ENCODE data around the gene CLEC4M.

Gene CLEC4M

DNA sequence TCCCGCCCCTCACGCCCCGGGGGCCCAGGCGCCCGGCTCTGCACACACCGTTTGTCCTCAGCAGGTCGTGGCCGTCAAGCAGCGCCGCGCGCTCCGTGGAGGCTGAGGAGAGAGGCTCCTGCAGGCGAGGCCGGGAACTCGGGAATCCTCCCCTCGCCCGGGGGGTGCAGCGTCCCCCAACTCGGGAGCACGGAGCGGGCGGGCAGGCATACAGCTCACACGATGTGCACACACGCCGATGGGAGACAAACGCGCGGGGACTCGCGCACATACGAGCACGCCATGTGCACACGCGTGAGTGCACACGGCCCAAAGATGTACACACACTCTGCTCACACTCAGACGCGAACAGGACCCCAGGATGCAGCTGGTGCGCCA, 31.8 kb upstream of the CLEC4M start:
- Histone ChIP-seq H2AK5ac (ENCODE audit: low read length) (no peak overlapping the region), H2BK120ac (ENCODE audit: low read depth, low read length) (no peak overlapping the region), H3K36me3 (ENCODE audit: control insufficient read depth, insufficient read depth, low read length) (no peaks in the 10 kb centered on the region), H4K8ac (ENCODE audit: low read depth, low read length) (no peak overlapping the region), H3K79me1 (ENCODE audit: low read length) (no peaks in the 10 kb centered on the region), H3K4me1 (ENCODE audit: control insufficient read depth, low read depth, low read length) (no peaks in the 10 kb centered on the region), H3K56ac (ENCODE audit: low read length) (no peak overlapping the region), H3K4me3 (ENCODE audit: low read length) (no peak overlapping the region), H3K27ac (ENCODE audit: low read depth, low read length) (no peak overlapping the region), H2BK15ac (replicated peaks; ENCODE audit: low read depth) (no peak overlapping the region), H3K79me2 (ENCODE audit: control insufficient read depth, insufficient read depth, low read length) (no peaks in the 10 kb centered on the region), H3K27me3 (ENCODE audit: insufficient read depth, low read length, poor library complexity) (peaks cover 25% of the 10 kb centered on the region), H3K4ac (ENCODE audit: low read depth, low read length) (no peak overlapping the region), H3K18ac (ENCODE audit: low read length) (no peak overlapping the region), H2BK5ac (ENCODE audit: low read length) (no peak overlapping the region), H3K4me2 (ENCODE audit: low read length) (no peak overlapping the region), H3K9ac (ENCODE audit: low read length) (no peak overlapping the region), H4K5ac (ENCODE audit: low read length) (no peak overlapping the region), H3K23ac (ENCODE audit: low read length) (no peak overlapping the region)
- no CpG with 5 or more reads among the region's 39 CpGs for WGBS (ENCODE audit: extremely low coverage, insufficient coverage, low lambda C conversion rate)
- no peak for DNase-seq

DNA sequence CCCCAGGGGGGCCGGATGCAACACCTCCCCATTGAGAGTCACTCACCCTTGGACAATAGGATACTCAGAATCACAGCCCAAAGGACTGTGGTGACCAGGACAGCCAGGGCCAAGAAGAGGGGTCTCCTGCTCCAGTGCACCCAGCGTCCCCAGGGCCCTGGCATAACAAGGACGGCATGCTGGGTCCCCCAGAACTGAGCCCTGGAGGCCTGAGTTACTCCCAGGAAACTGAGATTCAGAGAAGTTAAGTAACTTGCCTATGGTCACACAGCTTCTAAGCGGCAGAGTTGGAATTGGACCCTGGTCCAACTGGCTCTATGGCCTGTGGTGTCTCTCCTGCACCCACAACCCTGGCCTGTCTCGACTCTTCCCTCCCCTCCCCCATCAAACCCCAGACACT, 31.4 kb upstream of the CLEC4M start:
- Histone ChIP-seq H3K4me3 (ENCODE audit: low read length) (no peak overlapping the region), H3K27ac (ENCODE audit: low read depth, low read length) (no peak overlapping the region), H4K5ac (ENCODE audit: low read length) (no peak overlapping the region), H3K79me1 (ENCODE audit: low read length) (no peaks in the 10 kb centered on the region), H2BK15ac (replicated peaks; ENCODE audit: low read depth) (no peak overlapping the region), H4K8ac (ENCODE audit: low read depth, low read length) (no peak overlapping the region), H3K4me2 (ENCODE audit: low read length) (no peak overlapping the region), H3K36me3 (ENCODE audit: control insufficient read depth, insufficient read depth, low read length) (no peaks in the 10 kb centered on the region), H3K4ac (ENCODE audit: low read depth, low read length) (no peak overlapping the region), H3K79me2 (ENCODE audit: control insufficient read depth, insufficient read depth, low read length) (no peaks in the 10 kb centered on the region), H2BK120ac (ENCODE audit: low read depth, low read length) (no peak overlapping the region), H3K27me3 (ENCODE audit: insufficient read depth, low read length, poor library complexity) (peaks cover 25% of the 10 kb centered on the region), H3K56ac (ENCODE audit: low read length) (no peak overlapping the region), H3K18ac (ENCODE audit: low read length) (no peak overlapping the region), H3K9ac (ENCODE audit: low read length) (no peak overlapping the region), H2AK5ac (ENCODE audit: low read length) (no peak overlapping the region), H3K4me1 (ENCODE audit: control insufficient read depth, low read depth, low read length) (no peaks in the 10 kb centered on the region), H3K23ac (ENCODE audit: low read length) (no peak overlapping the region), H2BK5ac (ENCODE audit: low read length) (no peak overlapping the region)
- no peak for DNase-seq
- no CpG with 5 or more reads among the region's 5 CpGs for WGBS (ENCODE audit: extremely low coverage, insufficient coverage, low lambda C conversion rate)

DNA sequence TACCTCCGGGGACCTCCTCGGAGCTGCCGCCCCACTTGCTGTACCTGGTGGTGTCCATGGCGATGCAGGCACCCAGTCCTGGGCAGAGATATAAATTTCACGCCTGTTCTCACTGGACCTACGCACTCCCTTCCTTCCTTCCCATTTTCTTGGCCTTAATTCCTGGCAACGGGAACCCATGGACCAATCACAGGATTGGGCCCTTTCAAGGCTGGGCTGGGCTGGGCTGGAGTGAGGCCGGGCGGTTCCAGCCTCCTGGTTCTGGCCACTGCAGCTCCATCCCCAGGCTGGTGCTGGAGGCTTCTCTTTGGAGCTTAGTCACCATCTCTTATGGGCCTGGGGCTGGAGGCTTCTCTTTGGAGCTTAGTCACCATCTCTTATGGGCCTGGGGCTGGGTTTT, 31.0 kb upstream of the CLEC4M start, which contains the start of gene CLEC4G:
CLEC4G (minus strand) TSS at position 66 of the 400 bp plus-strand sequence; CDS start at position 58, 8 bp downstream.
- Histone ChIP-seq H4K5ac (ENCODE audit: low read length) (no peak within 1 kb of the TSS), H3K23ac (ENCODE audit: low read length) (no peak within 1 kb of the TSS), H3K4ac (ENCODE audit: low read depth, low read length) (no peak within 1 kb of the TSS), H2BK120ac (ENCODE audit: low read depth, low read length) (no peak within 1 kb of the TSS), H2BK5ac (ENCODE audit: low read length) (no peak within 1 kb of the TSS), H3K9ac (ENCODE audit: low read length) (no peak within 1 kb of the TSS), H3K4me1 (ENCODE audit: control insufficient read depth, low read depth, low read length) (no peaks in the 10 kb centered on the region), H3K36me3 (ENCODE audit: control insufficient read depth, insufficient read depth, low read length) (no peaks in the 10 kb centered on the region), H3K27me3 (ENCODE audit: insufficient read depth, low read length, poor library complexity) (peaks cover 25% of the 10 kb centered on the region), H3K56ac (ENCODE audit: low read length) (no peak within 1 kb of the TSS), H2BK15ac (replicated peaks; ENCODE audit: low read depth) (no peak within 1 kb of the TSS), H3K18ac (ENCODE audit: low read length) (no peak within 1 kb of the TSS), H3K27ac (ENCODE audit: low read depth, low read length) (no peak within 1 kb of the TSS), H3K4me3 (ENCODE audit: low read length) (no peak within 1 kb of the TSS), H3K79me1 (ENCODE audit: low read length) (no peaks in the 10 kb centered on the region), H2AK5ac (ENCODE audit: low read length) (no peak within 1 kb of the TSS), H3K79me2 (ENCODE audit: control insufficient read depth, insufficient read depth, low read length) (no peaks in the 10 kb centered on the region), H4K8ac (ENCODE audit: low read depth, low read length) (no peak within 1 kb of the TSS), H3K4me2 (ENCODE audit: low read length) (no peak within 1 kb of the TSS)
- DNase-seq, result no peak
- no CpG with 5 or more reads among the region's 9 CpGs for WGBS (ENCODE audit: extremely low coverage, insufficient coverage, low lambda C conversion rate)

DNA sequence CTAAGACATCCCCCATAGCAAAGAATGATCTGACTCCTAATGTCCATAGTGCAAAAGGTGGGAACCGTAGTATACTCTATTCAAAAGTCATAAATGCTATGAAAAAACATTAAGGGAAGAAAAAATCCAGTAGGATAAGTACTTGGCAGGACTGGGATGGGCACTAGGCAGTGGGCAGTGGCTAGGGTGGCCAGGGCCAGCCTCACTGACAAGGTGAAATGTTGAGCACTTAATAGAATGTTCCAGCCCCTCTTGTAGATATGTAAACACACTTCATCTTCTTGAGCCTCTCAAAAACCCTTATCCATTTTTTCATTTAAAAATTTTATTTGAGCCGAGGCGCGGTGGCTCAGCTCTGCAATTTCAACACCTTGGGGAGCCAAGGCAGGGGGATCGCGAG, 29.7 kb upstream of the CLEC4M start:
- H3K79me2 ChIP-seq (ENCODE audit: control insufficient read depth, insufficient read depth, low read length), result no peaks in the 10 kb centered on the region
- no peak overlapping the region for H3K4me3 ChIP-seq (ENCODE audit: low read length)
- no peaks in the 10 kb centered on the region for H3K79me1 ChIP-seq (ENCODE audit: low read length)
- H3K4me2 ChIP-seq (ENCODE audit: low read length), result no peak overlapping the region
- no peak overlapping the region for H3K4ac ChIP-seq (ENCODE audit: low read depth, low read length)
- no peak overlapping the region for H3K18ac ChIP-seq (ENCODE audit: low read length)
- no peaks in the 10 kb centered on the region for H3K4me1 ChIP-seq (ENCODE audit: control insufficient read depth, low read depth, low read length)
- H2AK5ac ChIP-seq (ENCODE audit: low read length), result no peak overlapping the region
- H2BK15ac ChIP-seq (replicated peaks; ENCODE audit: low read depth), result no peak overlapping the region
- no peak overlapping the region for H3K23ac ChIP-seq (ENCODE audit: low read length)
- no peak overlapping the region for H4K5ac ChIP-seq (ENCODE audit: low read length)
- no peak for DNase-seq
- peaks cover 23% of the 10 kb centered on the region for H3K27me3 ChIP-seq (ENCODE audit: insufficient read depth, low read length, poor library complexity)
- H3K9ac ChIP-seq (ENCODE audit: low read length), result no peak overlapping the region
- H2BK120ac ChIP-seq (ENCODE audit: low read depth, low read length), result no peak overlapping the region
- H3K27ac ChIP-seq (ENCODE audit: low read depth, low read length), result no peak overlapping the region
- WGBS (ENCODE audit: extremely low coverage, insufficient coverage, low lambda C conversion rate), result no CpG with 5 or more reads among the region's 6 CpGs
- no peak overlapping the region for H4K8ac ChIP-seq (ENCODE audit: low read depth, low read length)
- no peak overlapping the region for H2BK5ac ChIP-seq (ENCODE audit: low read length)
- H3K36me3 ChIP-seq (ENCODE audit: control insufficient read depth, insufficient read depth, low read length), result no peaks in the 10 kb centered on the region
- H3K56ac ChIP-seq (ENCODE audit: low read length), result no peak overlapping the region

DNA sequence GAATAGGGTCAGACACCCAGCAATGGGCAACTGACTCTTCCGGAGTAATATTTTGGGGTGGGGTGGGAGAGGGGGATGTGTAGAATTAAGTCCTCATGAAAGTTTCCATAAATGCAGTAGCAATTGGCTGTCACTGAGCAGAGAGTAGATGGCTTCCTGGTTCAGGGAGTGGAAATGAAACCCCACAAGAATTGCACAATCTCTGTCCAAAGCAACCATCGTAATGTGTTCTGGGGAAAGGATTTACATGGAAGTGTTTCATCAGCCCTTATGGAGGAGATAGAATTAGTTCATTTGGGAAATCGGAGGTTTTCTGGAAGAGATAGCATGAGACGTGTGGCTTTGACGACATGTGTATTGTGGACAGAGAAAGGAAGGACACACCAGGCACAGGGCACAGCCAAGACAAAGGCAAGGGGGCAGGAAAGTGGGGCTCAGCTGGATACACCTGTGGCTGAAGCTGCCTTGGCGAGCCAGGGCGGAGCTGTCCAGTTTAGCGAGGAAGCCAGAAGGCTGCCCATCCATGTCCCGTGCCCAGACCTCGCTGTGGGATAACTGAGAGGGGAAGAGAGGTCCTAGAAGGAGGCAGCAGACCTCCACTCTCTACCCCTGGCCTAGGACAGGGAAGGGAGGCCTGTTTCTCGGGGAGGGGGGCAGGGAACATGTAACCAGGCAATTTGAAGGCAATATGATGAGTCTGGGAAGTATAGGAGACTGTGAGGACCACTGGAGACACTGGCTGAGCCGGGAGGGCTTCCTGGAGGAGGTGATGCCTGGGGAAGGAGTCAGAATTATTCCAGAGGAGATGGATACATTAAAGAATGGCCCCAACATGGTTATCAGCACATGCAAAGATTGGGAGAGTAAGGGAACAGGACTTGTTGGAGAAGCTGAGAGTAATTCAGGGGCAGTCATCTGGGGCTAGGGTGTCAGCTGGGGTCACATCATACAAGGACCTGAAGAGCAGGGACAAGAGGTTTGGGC, 28.5 kb upstream of the CLEC4M start:
- DNase-seq, result no peak

More for the DNA sequence above, 28.5 kb upstream of the CLEC4M start:
- Histone ChIP-seq H2BK15ac (replicated peaks; ENCODE audit: low read depth) (no peak overlapping the region), H3K23ac (ENCODE audit: low read length) (no peak overlapping the region), H2BK120ac (ENCODE audit: low read depth, low read length) (no peak overlapping the region), H3K4me3 (ENCODE audit: low read length) (no peak overlapping the region), H3K79me2 (ENCODE audit: control insufficient read depth, insufficient read depth, low read length) (no peaks in the 10 kb centered on the region), H4K8ac (ENCODE audit: low read depth, low read length) (no peak overlapping the region), H3K4me1 (ENCODE audit: control insufficient read depth, low read depth, low read length) (no peaks in the 10 kb centered on the region), H3K4me2 (ENCODE audit: low read length) (no peak overlapping the region), H3K4ac (ENCODE audit: low read depth, low read length) (no peak overlapping the region), H3K56ac (ENCODE audit: low read length) (no peak overlapping the region), H3K36me3 (ENCODE audit: control insufficient read depth, insufficient read depth, low read length) (no peaks in the 10 kb centered on the region), H2AK5ac (ENCODE audit: low read length) (no peak overlapping the region), H3K27ac (ENCODE audit: low read depth, low read length) (no peak overlapping the region), H3K9ac (ENCODE audit: low read length) (no peak overlapping the region), H3K79me1 (ENCODE audit: low read length) (no peaks in the 10 kb centered on the region), H4K5ac (ENCODE audit: low read length) (no peak overlapping the region), H3K27me3 (ENCODE audit: insufficient read depth, low read length, poor library complexity) (peaks cover 16% of the 10 kb centered on the region), H3K18ac (ENCODE audit: low read length) (no peak overlapping the region), H2BK5ac (ENCODE audit: low read length) (no peak overlapping the region)
- no CpG with 5 or more reads among the region's 12 CpGs for WGBS (ENCODE audit: extremely low coverage, insufficient coverage, low lambda C conversion rate)
